Stimulated activated CD4-positive, alpha-beta T cell treated with anti-CD3 and anti-CD28 coated beads, TNF-alpha, amount 100 ng/mL, for 24 hours (primary cell): Measurements from ENCODE around the gene GTF2H2C_2.
"Not testable (repeated sequence)": the region's sequence is repeated elsewhere in the genome, so short reads cannot be mapped to it uniquely, and the experiment has no call there.

Experiments used
- DNase-seq, 3 experiments: peaks; one replicate each; pipeline ENCODE4 v3.0.0-alpha.2; 2020; ENCODE audit warnings: low read depth in 3 of 3

Gene GTF2H2C_2

GRCh38 chr5:70415117-70415516 lies at the start of gene GTF2H2C_2:
GTF2H2C_2 (plus strand) TSS chr5:70415368.
- not testable (repeated sequence) for DNase-seq

- peak in 1 of 3 experiments; percentile 37 for DNase-seq
These were observed 14.0 kb upstream of the GTF2H2C_2 start for GRCh38 chr5:70400984-70401686.

- DNase-seq, result not testable (repeated sequence)
These were observed 6.2 kb downstream of the GTF2H2C_2 start for GRCh38 chr5:70421322-70421721.

- DNase-seq, result not testable (repeated sequence)
These were observed 8.0 kb downstream of the GTF2H2C_2 start for GRCh38 chr5:70423215-70423614.

GRCh38 chr5:70438518-70438917 lies 23.4 kb downstream of the GTF2H2C_2 start:
- not testable (repeated sequence) for DNase-seq

- not testable (repeated sequence) for DNase-seq
These were observed 34.4 kb downstream of the GTF2H2C_2 start for GRCh38 chr5:70449565-70449964.

GRCh38 chr5:70451249-70451984 lies 36.2 kb downstream of the GTF2H2C_2 start:
- not testable (repeated sequence) for DNase-seq

GRCh38 chr5:70457093-70457492 lies 41.9 kb downstream of the GTF2H2C_2 start:
- DNase-seq, result not testable (repeated sequence)

- not testable (repeated sequence) for DNase-seq
These were observed 44.0 kb downstream of the GTF2H2C_2 start for GRCh38 chr5:70459188-70459587.

GRCh38 chr5:70461984-70462383 lies 46.8 kb downstream of the GTF2H2C_2 start:
- DNase-seq, result not testable (repeated sequence)

- not testable (repeated sequence) for DNase-seq
These were observed 49.0 kb downstream of the GTF2H2C_2 start for GRCh38 chr5:70464019-70464637.

GRCh38 chr5:70469926-70470509 lies 54.9 kb downstream of the GTF2H2C_2 start:
- not testable (repeated sequence) for DNase-seq
